K562 (cell line): ENCODE data around the gene CEP135.

Source experiments
- BRD9 ChIP-seq: fragments of 450-650 bp; IDR thresholded peaks from 2 replicates; pipeline ENCODE4 v1.6.1; 2018; ENCODE audit warnings: low read depth; ENCODE audit not compliant: partially characterized antibody
- EZH2 ChIP-seq: IDR thresholded peaks from 2 replicates; pipeline ENCODE4 v1.6.1; 2012; ENCODE audit warnings: low read depth, mild to moderate bottlenecking, inconsistent platforms, low read length, borderline replicate concordance
- HMGXB4 ChIP-seq: sonication (generic); formaldehyde crosslinking; IDR thresholded peaks from 2 replicates; pipeline ENCODE4 v1.8.1; 2023; ENCODE audit warnings: mild to moderate bottlenecking, missing genetic modification reagents
- JUN ChIP-seq, 2 experiments: sonication (generic) in 1 of 2; formaldehyde crosslinking in 1 of 2; IDR thresholded peaks; 2 replicates each; pipeline versions ENCODE4 v1.6.1 to v1.8.0; 2012 to 2022; ENCODE audit warnings: borderline replicate concordance in 2 of 2, mild to moderate bottlenecking in 2 of 2, improper control_type of control experiment in 1 of 2, low read depth in 1 of 2, low read length in 1 of 2, missing genetic modification reagents in 1 of 2
- NFYB ChIP-seq: IDR thresholded peaks from 2 replicates; pipeline ENCODE4 v1.6.1; 2011; ENCODE audit warnings: mild to moderate bottlenecking, moderate library complexity; ENCODE audit not compliant: insufficient read length; ENCODE audit errors: extremely low read depth
- POLR2A ChIP-seq: fragments of 450-650 bp; conservative IDR thresholded peaks from 2 replicates; pipeline ENCODE4 v1.6.1; 2016
- RCOR1 ChIP-seq, 2 experiments: IDR thresholded peaks; 2 replicates each; pipeline ENCODE4 v1.6.1; 2012; ENCODE audit warnings: low read depth in 2 of 2, low read length in 2 of 2, borderline replicate concordance in 1 of 2, improper control_type of control experiment in 1 of 2
- SETDB1 ChIP-seq: IDR thresholded peaks from one replicate; pipeline ENCODE4 v1.6.1; 2012; ENCODE audit warnings: low read length, control low read depth, inconsistent platforms
- XRCC5 ChIP-seq: fragments of 200-400 bp; formaldehyde crosslinking; IDR thresholded peaks from 2 replicates; pipeline ENCODE4 v1.6.1; 2017; ENCODE audit warnings: low read depth, mild to moderate bottlenecking, low read length
- TF ChIP-seq, protein P1 (sequence below): fragments of 450-650 bp; formaldehyde crosslinking; IDR thresholded peaks from 2 replicates; pipeline ENCODE4 v1.4.0; 2022; ENCODE audit warnings: mild to moderate bottlenecking, moderate library complexity

DNA sequence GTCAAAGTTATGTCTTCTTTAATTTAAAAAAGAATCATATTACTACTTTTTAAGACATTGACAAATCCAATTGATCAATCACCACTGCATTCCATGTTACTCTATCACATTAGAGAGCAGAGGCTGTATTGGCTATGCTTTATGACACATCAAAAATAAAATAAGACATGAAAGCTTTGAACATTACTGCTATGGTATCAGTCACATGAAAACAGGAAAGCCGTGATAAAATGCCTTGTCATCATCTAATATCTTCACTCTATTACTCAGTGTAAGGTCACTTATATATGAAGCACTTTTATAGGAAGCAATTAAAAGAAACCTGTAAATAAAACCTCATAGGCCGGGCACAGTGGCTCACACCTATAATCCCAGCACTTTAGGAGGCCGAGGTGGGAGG, 27.7 kb upstream of the CEP135 start:
- no peak for TF ChIP-seq JUN (IDR thresholded peaks at IDR 0.05; ENCODE audit: borderline replicate concordance, low read depth, low read length)
- TF ChIP-seq JUN (CRISPR knock-in tag; IDR thresholded peaks at IDR 0.05; ENCODE audit: borderline replicate concordance) = no peak
- no peak for TF ChIP-seq POLR2A
- TF ChIP-seq HMGXB4 = no peak
- no peak for TF ChIP-seq BRD9
- TF ChIP-seq RCOR1 (IDR thresholded peaks at IDR 0.05; ENCODE audit: borderline replicate concordance in 1 of 2, low read depth in 2 of 2, low read length in 2 of 2) = no peak
- TF ChIP-seq SETDB1 = no peak
- TF ChIP-seq, protein P1, sequence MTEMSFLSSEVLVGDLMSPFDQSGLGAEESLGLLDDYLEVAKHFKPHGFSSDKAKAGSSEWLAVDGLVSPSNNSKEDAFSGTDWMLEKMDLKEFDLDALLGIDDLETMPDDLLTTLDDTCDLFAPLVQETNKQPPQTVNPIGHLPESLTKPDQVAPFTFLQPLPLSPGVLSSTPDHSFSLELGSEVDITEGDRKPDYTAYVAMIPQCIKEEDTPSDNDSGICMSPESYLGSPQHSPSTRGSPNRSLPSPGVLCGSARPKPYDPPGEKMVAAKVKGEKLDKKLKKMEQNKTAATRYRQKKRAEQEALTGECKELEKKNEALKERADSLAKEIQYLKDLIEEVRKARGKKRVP (CRISPR knock-in tag) = no peak
- no peak for TF ChIP-seq NFYB
- TF ChIP-seq EZH2 = no peak
- TF ChIP-seq XRCC5 = no peak
